ENCODE measurements around the gene ZNF611. TPM values are rescaled to one million over a fixed set of nuclear protein-coding genes. Genes with fewer than 3 reads are reported as not detected.

ZNF611 gene
- total and polyA plus RNA-seq, 2 of the 13 experiments (the other 11 are each of a cell fraction or from before 2014, with no cell fraction given), result 2.7 to 4.1 TPM

GRCh38 chr19:52734893-52735661, at the start of gene ZNF611 (continued):
- TF ChIP-seq PBX3 (CRISPR knock-in tag; IDR thresholded peaks at IDR 0.05; ENCODE audit: borderline replicate concordance), result no peak
- no peak for TF ChIP-seq ZSCAN9 (CRISPR knock-in tag; IDR thresholded peaks at IDR 0.05; ENCODE audit: borderline replicate concordance)
- no peak for TF ChIP-seq ZNF567 (CRISPR knock-in tag; IDR thresholded peaks at IDR 0.05; ENCODE audit: borderline replicate concordance)
- TF ChIP-seq CREB3 (CRISPR knock-in tag; IDR thresholded peaks at IDR 0.05), result no peak
- TF ChIP-seq MED1 (CRISPR knock-in tag; IDR thresholded peaks at IDR 0.05), result peak; percentile 18; the same call in 1 of the 2 replicates
- TF ChIP-seq ASH2L (IDR thresholded peaks at IDR 0.05; ENCODE audit: insufficient read length, low read depth, low read length), result peak; percentile 49
- TF ChIP-seq DZIP1 (CRISPR knock-in tag; IDR thresholded peaks at IDR 0.05), result no peak
- TF ChIP-seq ZNF782 (CRISPR knock-in tag; IDR thresholded peaks at IDR 0.05; ENCODE audit: borderline replicate concordance), result no peak
- no peak for TF ChIP-seq ATF3 (CRISPR knock-in tag; IDR thresholded peaks at IDR 0.05)
- TF ChIP-seq HNF1A (IDR thresholded peaks at IDR 0.05; ENCODE audit: low read depth), result no peak
- peak; percentile 11; the same call in 1 of the 2 replicates for TF ChIP-seq HNF1A (CRISPR knock-in tag; IDR thresholded peaks at IDR 0.05; ENCODE audit: borderline replicate concordance)
- TF ChIP-seq EZH2 (conservative IDR thresholded peaks at IDR 0.05; ENCODE audit: low read depth, low read length), result no peak
- TF ChIP-seq NR3C1 (CRISPR knock-in tag; IDR thresholded peaks at IDR 0.05), result no peak
- TF ChIP-seq GLI4 (CRISPR knock-in tag; IDR thresholded peaks at IDR 0.05; ENCODE audit: borderline replicate concordance), result no peak
- TF ChIP-seq ONECUT2 (CRISPR knock-in tag; IDR thresholded peaks at IDR 0.05), result no peak
- no peak for TF ChIP-seq HES4 (CRISPR knock-in tag; IDR thresholded peaks at IDR 0.05; ENCODE audit: borderline replicate concordance)
- TF ChIP-seq GZF1 (CRISPR knock-in tag; IDR thresholded peaks at IDR 0.05), result no peak
- TF ChIP-seq TFDP1 (CRISPR knock-in tag; IDR thresholded peaks at IDR 0.05; ENCODE audit: borderline replicate concordance), result peak; percentile 55; the same call in 1 of the 2 replicates

All from HepG2 (cell line).